CD14-positive monocyte (primary cell): ENCODE results near the gene SAT2. TPM values are rescaled to one million over a fixed set of nuclear protein-coding genes. Genes with fewer than 3 reads are reported as not detected.

ENCODE experiments used
- DNase-seq, 3 donors: peaks; one replicate each; pipeline ENCODE4 v3.0.0-alpha.2; 2011 to 2022
- H2AFZ ChIP-seq: 2 replicates; pipeline ENCODE4 v1.6.0; 2012; ENCODE audit warnings: mild to moderate bottlenecking, low read depth, low read length, inconsistent platforms; ENCODE audit not compliant: insufficient read depth, poor library complexity, severe bottlenecking
- H3K27ac ChIP-seq, 2 donors: 1 replicate in 1 of 2; 2 replicates in 1 of 2; pipeline ENCODE4 v1.5.1; 2012 to 2013; ENCODE audit warnings: low read length in 2 of 2, control low read depth in 1 of 2, inconsistent platforms in 1 of 2, low read depth in 1 of 2, mild to moderate bottlenecking in 1 of 2
- H3K27me3 ChIP-seq, 2 donors: one replicate each; pipeline versions ENCODE4 v1.6.0 to v1.6.1; 2011 to 2013; ENCODE audit warnings: low read length in 2 of 2; ENCODE audit not compliant: control insufficient read depth in 2 of 2, insufficient read depth in 2 of 2
- H3K36me3 ChIP-seq, 2 donors: replicated peaks in 1 of 2; 1 replicate in 1 of 2; 2 replicates in 1 of 2; pipeline versions ENCODE4 v1.5.1 to v1.6.1; 2012 to 2013; ENCODE audit warnings: low read length in 2 of 2, control low read depth in 1 of 2, inconsistent platforms in 1 of 2, mild to moderate bottlenecking in 1 of 2; ENCODE audit not compliant: insufficient read depth in 2 of 2, control insufficient read depth in 1 of 2
- H3K4me1 ChIP-seq, 2 donors: 1 replicate in 1 of 2; 2 replicates in 1 of 2; pipeline versions ENCODE4 v1.5.1 to v1.6.1; 2012 to 2013; ENCODE audit warnings: low read length in 2 of 2, control low read depth in 1 of 2, inconsistent platforms in 1 of 2, mild to moderate bottlenecking in 1 of 2, moderate library complexity in 1 of 2; ENCODE audit not compliant: insufficient read depth in 2 of 2, control insufficient read depth in 1 of 2
- H3K4me2 ChIP-seq: replicated peaks from 2 replicates; pipeline ENCODE3; 2012; ENCODE audit warnings: low read length, moderate library complexity, mild to moderate bottlenecking; ENCODE audit not compliant: poor library complexity, severe bottlenecking; ENCODE audit errors: extremely low read depth
- H3K4me3 ChIP-seq, 3 experiments: fragments of 200-600 bp in 1 of 3; sonication (generic) in 1 of 3; replicated peaks in 1 of 3; 1 replicate in 2 of 3; 2 replicates in 1 of 3; pipeline ENCODE4 v1.5.1; 2011 to 2013; ENCODE audit warnings: low read length in 3 of 3, mild to moderate bottlenecking in 3 of 3, control low read depth in 2 of 3, low read depth in 2 of 3, inconsistent platforms in 1 of 3, moderate library complexity in 1 of 3
- H3K79me2 ChIP-seq: 2 replicates; pipeline ENCODE4 v1.6.0; 2012; ENCODE audit warnings: mild to moderate bottlenecking, control low read depth, inconsistent platforms, low read length, moderate library complexity; ENCODE audit not compliant: insufficient read depth
- H3K9ac ChIP-seq: 2 replicates; pipeline ENCODE4 v1.6.0; 2017; ENCODE audit warnings: low read length, mild to moderate bottlenecking; ENCODE audit not compliant: insufficient read depth, poor library complexity, severe bottlenecking
- H3K9me3 ChIP-seq, 2 donors: replicated peaks in 1 of 2; 1 replicate in 1 of 2; 2 replicates in 1 of 2; pipeline versions ENCODE4 v1.5.1 to v1.6.1; 2012 to 2013; ENCODE audit warnings: low read length in 2 of 2, control low read depth in 1 of 2; ENCODE audit not compliant: control insufficient read depth in 1 of 2, insufficient read depth in 1 of 2
- H4K20me1 ChIP-seq: 2 replicates; pipeline ENCODE4 v1.6.0; 2012; ENCODE audit warnings: mild to moderate bottlenecking, low read length, control low read depth, moderate library complexity; ENCODE audit not compliant: insufficient read depth
- H3K27ac Mint-ChIP-seq, 7 donors: one replicate each; pipeline ENCODE4 v1.8.0; 2020; ENCODE audit warnings: mild to moderate bottlenecking in 7 of 7, mixed read lengths in 7 of 7, moderate library complexity in 6 of 7, inconsistent platforms in 2 of 7
- H3K27me3 Mint-ChIP-seq, 3 donors: one replicate each; pipeline ENCODE4 v1.8.0; 2021 to 2022; ENCODE audit warnings: low read depth in 3 of 3, mild to moderate bottlenecking in 3 of 3, mixed read lengths in 3 of 3, moderate library complexity in 3 of 3, inconsistent platforms in 1 of 3
- H3K36me3 Mint-ChIP-seq, 2 donors: one replicate each; pipeline ENCODE4 v1.8.0; 2020; ENCODE audit warnings: mixed read lengths in 2 of 2, inconsistent platforms in 1 of 2, mild to moderate bottlenecking in 1 of 2
- H3K4me1 Mint-ChIP-seq: one replicate; pipeline ENCODE4 v1.8.0; 2020; ENCODE audit warnings: mild to moderate bottlenecking, mixed read lengths
- H3K4me3 Mint-ChIP-seq, 2 donors: one replicate each; pipeline ENCODE4 v1.8.0; 2020; ENCODE audit warnings: mild to moderate bottlenecking in 2 of 2, mixed read lengths in 2 of 2, moderate library complexity in 1 of 2
- H3K9me3 Mint-ChIP-seq, 7 donors: one replicate each; pipeline ENCODE4 v1.8.0; 2020 to 2022; ENCODE audit warnings: mixed read lengths in 7 of 7, mild to moderate bottlenecking in 6 of 7, moderate library complexity in 6 of 7, inconsistent platforms in 2 of 7
- WGBS: methylation state at CpG from one replicate; pipeline ENCODE4 v1.1.5; 2013; ENCODE audit warnings: missing lambda C conversion rate; ENCODE audit not compliant: insufficient coverage; 5-methylcytosine and 5-hydroxymethylcytosine counted together
- intact Hi-C, 2 donors: fragments of 100-400 bp; cut with micrococcal nuclease; formaldehyde crosslinking; loops; one replicate each; pipeline versions ENCODE4 v1.15.0 to v1.15.1; 2023
- polyA plus RNA-seq, 3 donors: library from polyadenylated mRNA; depleted of rRNA in 1 of 3; unstranded in 2 of 3; stranded (reverse) in 1 of 3; fragments of 300-500 nt in 2 of 3; fragments of >200 nt in 1 of 3; fragmentation: Illumina TruSeq in 2 of 3; gene quantifications; 1 replicate in 2 of 3; 2 replicates in 1 of 3; pipeline ENCODE4 v1.2.3, GENCODE V29; 2012 to 2021
- TF ChIP-seq, protein P1 (sequence below): fragments of 200-600 bp; IDR thresholded peaks from one replicate; pipeline ENCODE4 v1.8.0; 2022; ENCODE audit warnings: antibody characterized with exemption, mild to moderate bottlenecking

The SAT2 gene
- polyA plus RNA-seq, 3 donors = 83.4 to 155 (median 89.8) TPM

DNA sequence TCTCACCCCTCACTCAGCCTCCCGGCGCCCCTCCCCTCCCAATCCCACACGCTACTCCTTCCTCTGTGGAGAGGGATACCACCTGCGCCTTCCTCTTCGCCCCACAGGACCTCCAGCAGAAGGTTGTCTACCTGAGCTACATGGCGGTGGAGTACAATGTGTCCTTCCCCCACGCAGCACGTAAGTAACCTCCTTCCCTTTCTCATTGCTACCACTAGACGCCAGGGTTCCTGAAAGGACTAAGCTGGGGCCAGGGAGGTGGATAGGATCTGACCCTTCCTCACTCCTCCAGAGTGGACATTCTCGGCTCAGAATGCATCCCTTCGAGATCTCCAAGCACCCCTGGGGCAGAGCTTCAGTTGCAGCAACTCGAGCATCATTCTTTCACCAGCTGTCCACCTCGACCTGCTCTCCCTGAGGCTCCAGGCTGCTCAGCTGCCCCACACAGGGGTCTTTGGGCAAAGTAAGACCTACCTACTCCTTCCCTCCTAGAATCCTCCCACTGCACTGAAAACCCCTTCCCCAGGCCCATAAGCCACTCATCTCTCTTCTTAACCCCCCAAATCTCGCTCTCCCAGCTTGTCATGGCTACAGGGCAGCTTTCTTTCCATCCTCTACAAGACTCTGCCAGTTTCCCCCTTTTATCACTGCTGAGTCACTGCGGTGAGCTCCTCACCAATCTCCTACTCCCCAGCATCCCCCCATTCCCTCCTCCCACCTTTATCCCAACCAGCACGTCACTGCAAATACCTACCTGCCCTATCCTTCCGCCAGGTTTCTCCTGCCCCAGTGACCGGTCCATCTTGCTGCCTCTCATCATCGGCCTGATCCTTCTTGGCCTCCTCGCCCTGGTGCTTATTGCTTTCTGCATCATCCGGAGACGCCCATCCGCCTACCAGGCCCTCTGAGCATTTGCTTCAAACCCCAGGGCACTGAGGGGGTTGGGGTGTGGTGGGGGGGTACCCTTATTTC is 46.7 kb downstream of the SAT2 start:
- TF ChIP-seq, protein P1, sequence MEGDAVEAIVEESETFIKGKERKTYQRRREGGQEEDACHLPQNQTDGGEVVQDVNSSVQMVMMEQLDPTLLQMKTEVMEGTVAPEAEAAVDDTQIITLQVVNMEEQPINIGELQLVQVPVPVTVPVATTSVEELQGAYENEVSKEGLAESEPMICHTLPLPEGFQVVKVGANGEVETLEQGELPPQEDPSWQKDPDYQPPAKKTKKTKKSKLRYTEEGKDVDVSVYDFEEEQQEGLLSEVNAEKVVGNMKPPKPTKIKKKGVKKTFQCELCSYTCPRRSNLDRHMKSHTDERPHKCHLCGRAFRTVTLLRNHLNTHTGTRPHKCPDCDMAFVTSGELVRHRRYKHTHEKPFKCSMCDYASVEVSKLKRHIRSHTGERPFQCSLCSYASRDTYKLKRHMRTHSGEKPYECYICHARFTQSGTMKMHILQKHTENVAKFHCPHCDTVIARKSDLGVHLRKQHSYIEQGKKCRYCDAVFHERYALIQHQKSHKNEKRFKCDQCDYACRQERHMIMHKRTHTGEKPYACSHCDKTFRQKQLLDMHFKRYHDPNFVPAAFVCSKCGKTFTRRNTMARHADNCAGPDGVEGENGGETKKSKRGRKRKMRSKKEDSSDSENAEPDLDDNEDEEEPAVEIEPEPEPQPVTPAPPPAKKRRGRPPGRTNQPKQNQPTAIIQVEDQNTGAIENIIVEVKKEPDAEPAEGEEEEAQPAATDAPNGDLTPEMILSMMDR = no peak
- peak in 2 of 3 donors; percentile 47 to 62 for DNase-seq
- Histone ChIP-seq H3K27ac (peak overlapping the region; percentile 99), H3K36me3 (peaks cover 29 to 30% of the 10 kb centered on the region in 2 donors), H3K9me3 (no peaks in the 10 kb centered on the region), H3K4me3 (peak overlapping the region; percentile 82 to 98 (median 91)), H3K4me2 (peak overlapping the region; percentile 99), H3K9ac (peak overlapping the region; percentile 97), H3K27me3 (no peaks in the 10 kb centered on the region), H2AFZ (no peak overlapping the region), H3K79me2 (peaks cover 84% of the 10 kb centered on the region), H4K20me1 (peaks cover 68% of the 10 kb centered on the region), H3K4me1 (peaks cover 79 to 91% of the 10 kb centered on the region in 2 donors)
- Mint-ChIP-seq H3K36me3 (peaks cover 59 to 68% of the 10 kb centered on the region in 2 donors), H3K4me3 (peak overlapping the region; percentile 98 to 99), H3K4me1 (peaks cover 78% of the 10 kb centered on the region), H3K9me3 (peaks cover 0 to 6% (median 0%) of the 10 kb centered on the region in 7 donors), H3K27ac (peak overlapping the region; percentile 98 to 100 (median 100)), H3K27me3 (peaks cover 0 to 6% (median 2%) of the 10 kb centered on the region in 3 donors)
- intact Hi-C loops = loop anchor here (5.0 kb wide), 2 partner anchors 144 to 274 kb away; partner anchors contain the start of genes EIF5A (in 1 of the 2), FGF11 (in 1 of the 2) and TMEM102 (in 1 of the 2)
- 44% methylated on average over 7 of the region's 23 CpGs for WGBS

DNA sequence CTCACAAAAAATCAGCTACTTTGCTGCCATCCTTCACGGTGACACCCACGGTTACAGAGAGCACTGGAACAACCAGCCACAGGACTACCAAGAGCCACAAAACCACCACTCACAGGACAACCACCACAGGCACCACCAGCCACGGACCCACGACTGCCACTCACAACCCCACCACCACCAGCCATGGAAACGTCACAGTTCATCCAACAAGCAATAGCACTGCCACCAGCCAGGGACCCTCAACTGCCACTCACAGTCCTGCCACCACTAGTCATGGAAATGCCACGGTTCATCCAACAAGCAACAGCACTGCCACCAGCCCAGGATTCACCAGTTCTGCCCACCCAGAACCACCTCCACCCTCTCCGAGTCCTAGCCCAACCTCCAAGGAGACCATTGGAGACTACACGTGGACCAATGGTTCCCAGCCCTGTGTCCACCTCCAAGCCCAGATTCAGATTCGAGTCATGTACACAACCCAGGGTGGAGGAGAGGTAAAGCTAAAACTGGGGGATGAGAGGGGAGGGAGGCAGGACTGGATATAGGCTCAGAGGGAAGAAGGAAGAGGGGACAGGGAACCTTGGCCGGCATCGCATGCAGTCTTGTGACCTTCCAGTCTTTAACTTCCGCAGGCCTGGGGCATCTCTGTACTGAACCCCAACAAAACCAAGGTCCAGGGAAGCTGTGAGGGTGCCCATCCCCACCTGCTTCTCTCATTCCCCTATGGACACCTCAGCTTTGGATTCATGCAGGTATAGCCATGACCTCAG is 47.6 kb downstream of the SAT2 start:
- peaks cover 80% of the 10 kb centered on the region for H3K4me1 Mint-ChIP-seq
- Histone ChIP-seq H3K9me3 (no peaks in the 10 kb centered on the region), H3K79me2 (peaks cover 84% of the 10 kb centered on the region), H4K20me1 (peaks cover 77% of the 10 kb centered on the region), H3K4me2 (peak overlapping the region; percentile 99), H3K9ac (peak overlapping the region; percentile 97), H3K4me1 (peaks cover 81 to 91% of the 10 kb centered on the region in 2 donors), H2AFZ (no peak overlapping the region), H3K36me3 (peaks cover 38 to 39% of the 10 kb centered on the region in 2 donors), H3K27ac (peak overlapping the region; percentile 99), H3K4me3 (peak overlapping the region; percentile 82 to 98 (median 91)), H3K27me3 (no peaks in the 10 kb centered on the region)
- peak overlapping the region; percentile 98 to 99 for H3K4me3 Mint-ChIP-seq
- peak; percentile 51 to 71 (median 66) for DNase-seq
- H3K27ac Mint-ChIP-seq = peak overlapping the region; percentile 98 to 100 (median 100)
- H3K9me3 Mint-ChIP-seq = peaks cover 0 to 6% (median 0%) of the 10 kb centered on the region in 7 donors
- whole genome bisulfite sequencing = 15% methylated on average over 10 of the region's 12 CpGs
- intact Hi-C loops = loop anchor here (2.0 to 10.0 kb wide), 5 partner anchors 107 to 273 kb away; partner anchors contain the start of genes EIF5A (in 1 of the 2), FGF11 (in 1 of the 2), NEURL4 (in 1 of the 2) and TMEM102 (in 1 of the 2)
- peaks cover 65 to 72% of the 10 kb centered on the region in 2 donors for H3K36me3 Mint-ChIP-seq
- TF ChIP-seq, protein P1 = no peak
- peaks cover 0 to 12% (median 2%) of the 10 kb centered on the region in 3 donors for H3K27me3 Mint-ChIP-seq
